ENCODE results near the gene PAQR8.
A peak's percentile ranks its signal among the peaks of the same experiment; 100 is the strongest.

PAQR8 gene

GRCh38 chr6:52347818-52348217 lies 14.1 kb upstream of the PAQR8 start:
- DNase-seq (ENCODE audit: low spot score) = no peak

- no peak for DNase-seq (ENCODE audit: low spot score)
Measured at GRCh38 chr6:52351879-52352238, 10.1 kb upstream of the PAQR8 start.

GRCh38 chr6:52352239-52353018 lies 9.5 kb upstream of the PAQR8 start:
- DNase-seq (ENCODE audit: low spot score) = peak; percentile 66

GRCh38 chr6:52356017-52356416 lies 5.9 kb upstream of the PAQR8 start:
- no peak for DNase-seq (ENCODE audit: low spot score)

- DNase-seq (ENCODE audit: low spot score) = no peak
Measured at GRCh38 chr6:52359403-52359802, 2.5 kb upstream of the PAQR8 start.

GRCh38 chr6:52360028-52360427 lies 1.9 kb upstream of the PAQR8 start:
- DNase-seq (ENCODE audit: low spot score) = no peak

DNA sequence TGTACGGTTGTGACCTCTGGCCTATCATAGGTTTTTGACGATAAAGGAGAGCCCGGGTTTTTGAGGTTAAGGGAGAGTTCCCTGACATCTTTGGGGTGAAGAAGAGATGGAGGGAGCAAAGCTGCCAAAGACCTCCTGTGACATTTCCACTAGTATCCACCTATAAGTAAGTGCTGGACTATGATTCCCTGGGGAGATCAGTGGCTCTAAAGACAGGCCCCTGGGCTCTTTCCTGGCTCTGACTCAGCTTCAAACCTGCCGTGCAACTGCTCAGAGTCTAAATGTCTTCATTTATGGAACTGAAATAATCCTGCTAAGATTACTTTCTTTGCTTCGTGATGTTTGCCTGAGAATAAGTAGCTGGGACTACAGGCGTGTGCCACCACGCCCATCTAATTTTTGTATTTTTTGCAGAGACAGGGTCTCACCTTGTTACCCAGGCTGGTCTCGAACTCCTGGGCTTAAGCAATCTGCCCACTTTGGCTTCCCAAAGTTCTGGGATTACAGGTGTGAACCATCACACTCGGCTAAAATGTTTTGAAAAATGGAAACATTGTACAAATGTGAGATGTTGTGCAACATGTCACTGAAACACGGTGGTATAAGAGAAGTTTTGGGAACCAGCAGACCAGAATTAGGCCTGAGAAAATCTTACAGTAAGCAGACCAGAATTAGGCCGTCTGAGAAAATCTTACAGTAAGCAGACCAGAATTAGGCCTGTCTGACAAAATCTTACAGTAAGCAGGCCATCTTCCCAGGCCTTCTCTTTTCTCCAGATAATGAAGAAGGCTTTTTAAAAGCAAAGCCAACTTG lies 1.1 kb upstream of the PAQR8 start:
- no peak for DNase-seq (ENCODE audit: low spot score)

GRCh38 chr6:52361414-52361944 lies 472 bp upstream of the PAQR8 start:
- DNase-seq (ENCODE audit: low spot score) = no peak

DNA sequence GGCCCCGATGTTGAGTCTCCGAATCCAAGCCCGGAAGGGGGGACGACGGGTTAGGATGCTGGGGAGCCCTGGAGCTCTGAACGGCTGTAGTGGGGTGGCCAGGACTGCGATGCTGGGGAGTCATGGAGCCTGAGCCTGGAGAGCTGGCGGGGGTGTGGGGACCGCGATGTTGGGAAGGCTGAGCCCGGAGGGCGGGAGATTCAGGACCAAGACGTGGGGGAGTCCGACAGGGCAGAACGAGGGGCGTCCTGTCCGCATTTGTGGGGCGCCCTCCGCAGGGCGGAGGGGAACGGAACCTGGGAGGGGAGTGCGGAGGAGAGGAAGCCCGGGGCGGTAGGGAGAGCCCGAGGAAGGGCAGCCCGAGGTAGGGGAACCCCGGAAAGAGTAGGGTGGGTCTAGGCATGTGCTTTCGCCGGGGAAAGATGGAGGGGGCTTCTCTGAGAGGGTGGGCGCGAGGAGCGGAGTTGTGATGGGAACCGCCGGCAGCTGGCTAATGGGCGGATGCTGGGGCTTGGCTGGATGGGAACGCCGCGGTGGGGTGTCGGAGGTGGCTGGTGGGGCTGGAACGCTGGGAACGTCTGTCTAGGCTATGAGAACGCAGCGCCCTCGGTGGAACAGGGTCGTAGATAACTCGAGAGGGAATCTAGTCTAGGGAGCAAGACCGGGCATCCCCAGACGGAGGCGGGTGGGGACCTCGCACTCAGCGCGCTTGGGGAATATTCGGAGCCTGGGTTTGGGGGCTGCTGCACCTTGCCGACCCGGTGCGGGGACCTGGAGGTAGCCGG lies 684 bp downstream of the PAQR8 start:
- peak; percentile 48 for DNase-seq (ENCODE audit: low spot score)

DNA sequence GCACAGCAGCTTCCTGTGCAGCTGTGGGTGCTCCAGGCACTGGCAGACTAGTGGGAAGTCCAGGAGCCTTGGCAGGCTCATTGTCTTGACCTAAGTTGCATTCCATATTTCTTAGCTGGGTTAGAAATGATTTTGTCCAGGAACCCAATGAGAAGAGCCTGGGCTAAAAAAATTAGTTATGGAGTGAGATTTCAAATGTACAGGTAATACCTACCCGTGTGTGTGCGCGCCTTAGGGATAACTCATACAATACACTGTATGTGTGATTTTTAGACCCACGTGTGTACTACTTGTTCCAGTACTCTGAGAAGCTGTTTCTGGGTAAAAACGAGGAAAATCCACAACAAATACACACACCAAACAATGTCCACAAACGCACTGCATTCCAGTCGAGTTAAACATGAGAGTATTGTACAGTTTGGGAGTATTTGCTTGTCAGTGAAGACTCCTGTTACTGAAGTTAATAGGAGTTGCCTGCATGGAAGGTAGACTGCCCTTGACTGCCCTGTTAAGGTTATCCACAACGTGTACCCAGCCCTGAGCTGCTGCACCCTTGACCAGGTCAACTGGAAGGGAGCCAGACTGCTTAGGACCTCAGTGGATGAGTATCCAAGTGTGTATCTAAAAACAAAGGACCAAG lies 1.4 kb downstream of the PAQR8 start:
- DNase-seq (ENCODE audit: low spot score) = peak; percentile 61

DNA sequence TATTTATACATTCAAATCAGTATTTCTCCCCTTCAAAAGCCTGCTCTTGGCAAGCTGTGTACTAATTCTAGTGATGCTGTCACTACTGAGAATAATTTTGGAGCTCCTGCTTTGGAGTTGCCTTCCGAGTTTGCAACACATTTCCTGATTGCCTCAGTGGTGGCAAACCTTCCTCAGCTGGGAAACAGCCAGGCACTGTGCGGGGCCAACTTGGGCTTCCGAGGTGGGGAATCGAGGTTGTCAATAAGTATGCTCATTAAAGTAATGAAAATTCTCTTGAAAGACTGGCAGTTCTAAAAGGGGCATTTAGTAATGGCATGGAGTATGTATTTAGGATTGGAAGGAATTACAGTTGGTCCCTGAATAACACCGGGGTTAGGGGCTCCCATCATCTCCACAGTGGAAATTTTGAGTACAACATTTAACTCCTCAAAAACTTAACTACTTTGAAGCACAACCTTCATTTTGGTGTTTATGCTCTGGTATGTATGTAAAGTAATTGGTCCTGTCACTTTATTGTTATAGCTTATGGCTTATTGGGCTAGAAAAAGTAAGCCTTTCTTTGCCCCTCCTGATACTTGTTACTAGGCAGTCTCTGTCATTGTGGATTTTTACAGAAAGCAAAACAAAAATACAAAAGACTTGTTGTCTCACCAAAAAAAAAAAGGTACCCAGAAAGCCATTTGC lies 2.7 kb downstream of the PAQR8 start:
- peak; percentile 69 for DNase-seq (ENCODE audit: low spot score)

DNA sequence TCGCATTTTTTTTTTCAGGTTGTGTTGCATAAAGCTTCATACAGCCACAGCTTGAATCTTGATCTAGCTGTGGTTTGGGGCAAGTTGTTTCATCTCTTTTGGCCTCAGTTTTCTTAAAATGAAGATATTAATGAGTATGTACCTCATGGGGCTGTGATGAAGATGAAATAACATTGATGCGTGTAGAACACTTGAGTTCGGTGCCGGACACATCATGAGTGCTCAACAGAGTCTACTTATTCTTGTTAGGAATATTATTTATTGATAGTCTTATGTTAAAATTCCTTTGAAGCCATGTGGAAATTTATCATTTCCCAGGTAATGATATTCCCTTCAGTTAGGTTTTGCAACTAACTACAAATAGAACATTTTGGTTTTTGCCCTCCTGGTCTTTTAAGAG lies 3.4 kb downstream of the PAQR8 start:
- DNase-seq (ENCODE audit: low spot score) = no peak

DNA sequence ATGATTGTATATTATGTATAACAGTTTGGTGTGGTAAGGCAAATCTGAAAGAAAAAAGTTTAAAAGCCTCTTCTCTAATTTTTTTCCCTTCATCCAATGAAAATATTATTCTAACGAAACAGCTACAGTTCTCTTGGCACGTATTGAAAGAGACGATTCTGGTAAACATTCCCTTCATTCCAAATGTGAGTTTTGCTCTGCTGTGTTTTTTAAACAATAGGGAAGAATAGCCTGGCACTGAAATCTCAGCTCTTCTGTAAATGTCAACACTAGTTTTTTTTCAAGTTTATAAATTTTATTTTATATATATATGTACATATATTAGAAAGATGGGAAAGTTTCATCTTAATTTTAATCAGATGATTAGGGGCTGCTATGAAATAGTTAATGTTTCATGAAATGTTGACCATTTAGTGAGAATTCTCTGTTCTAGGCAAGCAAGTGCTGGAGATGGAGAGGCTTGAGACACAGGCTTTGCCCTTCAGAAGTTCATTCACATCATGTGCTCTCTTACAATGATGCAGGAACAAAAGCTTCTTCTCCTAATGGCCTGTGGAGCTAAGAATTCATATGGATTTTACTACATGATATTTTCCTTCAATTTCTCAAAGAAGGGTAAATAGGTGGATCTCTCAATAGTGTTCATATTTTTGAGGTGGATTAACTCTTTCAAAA lies 4.1 kb downstream of the PAQR8 start:
- peak; percentile 62 for DNase-seq (ENCODE audit: low spot score)

DNA sequence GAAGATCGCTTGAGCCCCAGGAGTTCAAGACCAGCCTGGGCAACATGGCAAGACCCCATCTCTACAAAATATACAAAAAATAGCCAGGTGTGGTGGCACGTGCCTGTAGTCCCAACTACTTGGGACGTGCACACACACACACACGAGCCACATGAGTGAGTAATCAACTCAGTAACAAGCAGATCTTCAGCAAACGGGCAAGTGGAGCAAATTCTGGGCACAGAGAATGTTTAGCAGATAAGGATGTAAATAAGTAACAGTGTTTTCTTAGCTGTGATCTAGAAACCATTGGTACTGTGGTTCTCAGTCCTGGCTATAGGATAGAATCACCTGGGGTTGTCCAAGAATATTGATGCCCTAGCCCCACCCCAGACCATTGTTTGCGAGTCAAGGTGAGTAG lies 6.1 kb downstream of the PAQR8 start:
- no peak for DNase-seq (ENCODE audit: low spot score)

- DNase-seq (ENCODE audit: low spot score) = no peak
Measured at GRCh38 chr6:52369234-52369633, 7.3 kb downstream of the PAQR8 start.

DNA sequence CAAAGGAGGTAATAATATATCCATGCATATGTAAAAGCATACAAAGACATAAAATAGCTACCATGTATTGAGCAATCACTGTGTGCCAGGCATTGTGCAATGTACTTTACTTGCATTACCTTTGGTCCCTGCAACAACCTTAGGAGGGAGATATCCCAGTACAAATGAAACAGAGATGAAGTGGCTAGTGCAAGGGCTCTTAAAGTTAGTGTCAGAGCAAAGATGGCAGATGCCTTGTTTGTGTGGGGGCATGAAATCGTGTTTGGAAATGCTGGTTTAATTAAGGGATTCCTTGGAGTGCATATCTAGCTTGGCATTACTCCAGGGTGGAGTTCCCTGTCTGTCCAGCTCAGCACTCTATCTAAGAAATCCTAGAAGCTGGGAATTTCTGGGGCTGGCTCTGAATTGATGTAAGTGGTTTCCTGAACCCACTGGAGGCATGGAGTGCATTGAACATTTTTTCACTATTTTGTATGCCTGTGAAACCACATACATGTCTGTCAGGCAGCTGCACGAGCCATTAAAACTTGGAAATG lies 9.8 kb downstream of the PAQR8 start:
- DNase-seq (ENCODE audit: low spot score) = no peak

DNA sequence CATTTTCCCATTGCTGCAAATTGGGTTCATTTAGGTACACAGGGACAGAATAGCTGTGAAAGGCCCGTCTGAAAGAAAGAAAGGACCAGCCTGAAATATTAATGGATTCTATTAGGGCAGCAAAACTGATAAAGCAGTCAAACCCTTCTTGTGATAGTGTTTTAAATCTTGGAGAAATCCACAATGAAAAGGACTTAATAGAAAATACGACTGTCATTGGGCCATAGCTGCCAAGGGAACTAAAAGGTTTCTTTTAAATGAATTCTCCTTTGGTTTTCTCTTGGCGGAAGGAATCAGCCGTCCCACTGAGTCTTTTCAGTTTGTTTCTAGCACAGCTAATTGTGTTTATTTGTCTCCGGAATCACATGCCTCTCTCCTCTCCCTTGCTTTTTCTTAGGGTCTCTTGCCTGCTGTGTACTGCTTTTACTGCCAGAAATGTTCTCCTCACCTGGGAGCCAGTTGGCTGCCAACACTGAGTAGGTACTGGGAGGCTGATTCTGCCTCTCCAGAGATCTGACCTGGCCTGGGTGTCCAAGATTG lies 11.3 kb downstream of the PAQR8 start:
- peak; percentile 66 for DNase-seq (ENCODE audit: low spot score)

- DNase-seq (ENCODE audit: low spot score) = no peak
Measured at GRCh38 chr6:52374247-52374646, 12.3 kb downstream of the PAQR8 start.

DNA sequence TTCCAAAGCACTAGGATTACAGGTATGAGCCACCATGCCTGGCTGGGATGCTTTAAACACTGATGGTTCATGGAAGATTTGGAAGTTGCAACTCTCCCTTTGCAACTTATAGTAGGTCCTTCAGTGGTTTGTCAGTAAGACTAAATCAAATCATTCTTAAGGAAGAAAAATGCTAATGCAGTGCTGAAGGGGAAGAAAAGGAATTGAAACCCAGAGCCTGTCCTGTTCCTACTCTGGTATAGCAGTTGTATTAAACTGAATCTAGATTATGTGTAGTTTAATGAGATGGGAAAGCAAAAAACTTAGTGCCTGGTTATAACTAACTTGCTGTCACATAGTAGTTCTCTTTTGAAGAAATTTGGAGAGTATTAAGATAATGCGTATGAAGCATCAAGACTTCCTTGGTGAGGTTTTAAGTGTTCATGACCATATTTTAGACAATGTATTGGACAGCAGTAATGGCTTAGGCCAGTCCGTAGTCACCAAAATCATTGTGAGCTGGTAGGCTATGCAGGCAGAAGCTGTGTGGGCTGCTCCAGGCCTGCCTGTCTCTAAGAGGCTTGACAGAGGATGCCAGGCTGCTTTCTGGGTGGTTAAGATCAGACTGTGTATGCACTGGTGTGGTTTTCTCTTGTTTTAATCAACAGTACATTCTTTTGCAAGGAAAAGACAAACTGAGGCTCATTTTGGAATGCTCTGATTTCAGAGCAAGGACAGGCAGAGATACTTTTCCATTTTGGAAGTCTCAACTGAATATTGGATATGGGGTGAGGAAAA lies 14.0 kb downstream of the PAQR8 start:
- peak; percentile 69 for DNase-seq (ENCODE audit: low spot score)
